ENCODE data around the gene DGCR8. TPM values are rescaled to one million over a fixed set of nuclear protein-coding genes. Genes with fewer than 3 reads are reported as not detected.

Gene DGCR8
- total RNA-seq, 1 experiment from 2014 or later = 53.1 TPM

GRCh38 chr22:20127869-20128618, 48.0 kb downstream of the DGCR8 start:
- Histone ChIP-seq H3K9me3 (no peaks in the 10 kb centered on the region), H3K36me3 (ENCODE audit: control insufficient read depth, insufficient read depth, low read length) (no peaks in the 10 kb centered on the region; the same call in 1 of the 2 replicates), H3K4me1 (no peaks in the 10 kb centered on the region), H3K27me3 (replicated peaks; ENCODE audit: control insufficient read depth, insufficient read depth, low read length) (no peaks in the 10 kb centered on the region), H3K4me3 (ENCODE audit: low read depth, low read length) (no peak overlapping the region)
- H3K27me3 Mint-ChIP-seq (ENCODE audit: insufficient read depth, unreplicated experiment) = no peaks in the 10 kb centered on the region
- intact Hi-C loops (cut with micrococcal nuclease; ENCODE audit: unreplicated experiment) = no loop called here
- H3K4me1 Mint-ChIP-seq (ENCODE audit: low read depth, unreplicated experiment) = no peaks in the 10 kb centered on the region
- peaks cover 74% of the 10 kb centered on the region for H3K36me3 Mint-ChIP-seq (ENCODE audit: insufficient read depth, unreplicated experiment)
- peak overlapping the region; percentile 53 for H3K27ac Mint-ChIP-seq (ENCODE audit: unreplicated experiment)
- H3K9me3 Mint-ChIP-seq (ENCODE audit: unreplicated experiment) = no peaks in the 10 kb centered on the region
- POLR2A ChIA-PET = interaction anchor here (2.4 kb wide), 1 partner anchor 11 kb away, joined by 7 read pairs; the partner anchor contains the start of gene TRMT2A
- no TSS peak for BruUV-seq (replicated peaks)
- TF ChIP-seq CTCF (IDR thresholded peaks at IDR 0.05; ENCODE audit: insufficient read depth in 1 of 2, low read depth in 1 of 2, low read length in 1 of 2, severe bottlenecking in 1 of 2, unreplicated experiment in 1 of 2) = no peak
- H3K4me3 Mint-ChIP-seq (ENCODE audit: unreplicated experiment) = no peak overlapping the region
- CTCF ChIA-PET = no interaction called here
- no peak for DNase-seq

GRCh38 chr22:20128619-20128901, 48.5 kb downstream of the DGCR8 start:
- Mint-ChIP-seq H3K4me3 (ENCODE audit: unreplicated experiment) (no peak overlapping the region), H3K27me3 (ENCODE audit: insufficient read depth, unreplicated experiment) (no peaks in the 10 kb centered on the region), H3K9me3 (ENCODE audit: unreplicated experiment) (no peaks in the 10 kb centered on the region), H3K4me1 (ENCODE audit: low read depth, unreplicated experiment) (no peaks in the 10 kb centered on the region), H3K36me3 (ENCODE audit: insufficient read depth, unreplicated experiment) (peaks cover 72% of the 10 kb centered on the region), H3K27ac (ENCODE audit: unreplicated experiment) (no peak overlapping the region)
- ChIA-PET POLR2A (interaction anchor here (2.4 kb wide), 1 partner anchor 11 kb away, joined by 7 read pairs; the partner anchor contains the start of gene TRMT2A), CTCF (interaction anchor here (0.7 to 1.2 kb wide), 2 partner anchors 11 to 18 kb away, joined by 3 to 5 read pairs; partner anchors contain the start of gene TRMT2A)
- no TSS peak for BruUV-seq (replicated peaks)
- Histone ChIP-seq H3K9me3 (no peaks in the 10 kb centered on the region), H3K4me1 (no peaks in the 10 kb centered on the region), H3K27me3 (replicated peaks; ENCODE audit: control insufficient read depth, insufficient read depth, low read length) (no peaks in the 10 kb centered on the region), H3K36me3 (ENCODE audit: control insufficient read depth, insufficient read depth, low read length) (no peaks in the 10 kb centered on the region; the same call in 1 of the 2 replicates), H3K4me3 (ENCODE audit: low read depth, low read length) (no peak overlapping the region)
- intact Hi-C loops (cut with micrococcal nuclease; ENCODE audit: unreplicated experiment) = no loop called here
- no peak for DNase-seq
- TF ChIP-seq CTCF (IDR thresholded peaks at IDR 0.05; ENCODE audit: insufficient read depth in 1 of 2, low read depth in 1 of 2, low read length in 1 of 2, severe bottlenecking in 1 of 2, unreplicated experiment in 1 of 2) = no peak

GRCh38 chr22:20128902-20129746, 49.1 kb downstream of the DGCR8 start:
- H3K4me1 Mint-ChIP-seq (ENCODE audit: low read depth, unreplicated experiment) = no peaks in the 10 kb centered on the region
- H3K9me3 Mint-ChIP-seq (ENCODE audit: unreplicated experiment) = no peaks in the 10 kb centered on the region
- intact Hi-C loops (cut with micrococcal nuclease; ENCODE audit: unreplicated experiment) = no loop called here
- no peak overlapping the region for H3K27ac Mint-ChIP-seq (ENCODE audit: unreplicated experiment)
- peak overlapping the region; percentile 19 for H3K4me3 Mint-ChIP-seq (ENCODE audit: unreplicated experiment)
- peak; percentile 40 to 46 for TF ChIP-seq CTCF (IDR thresholded peaks at IDR 0.05; ENCODE audit: insufficient read depth in 1 of 2, low read depth in 1 of 2, low read length in 1 of 2, severe bottlenecking in 1 of 2, unreplicated experiment in 1 of 2)
- ChIA-PET POLR2A (interaction anchor here (2.4 kb wide), 1 partner anchor 12 kb away, joined by 7 read pairs; the partner anchor contains the start of gene TRMT2A), CTCF (interaction anchor here (0.7 to 1.2 kb wide), 2 partner anchors 12 to 18 kb away, joined by 3 to 5 read pairs; partner anchors contain the start of gene TRMT2A)
- Histone ChIP-seq H3K9me3 (no peaks in the 10 kb centered on the region), H3K4me3 (ENCODE audit: low read depth, low read length) (no peak overlapping the region), H3K27me3 (replicated peaks; ENCODE audit: control insufficient read depth, insufficient read depth, low read length) (no peaks in the 10 kb centered on the region), H3K4me1 (no peaks in the 10 kb centered on the region), H3K36me3 (ENCODE audit: control insufficient read depth, insufficient read depth, low read length) (no peaks in the 10 kb centered on the region; the same call in 1 of the 2 replicates)
- peaks cover 66% of the 10 kb centered on the region for H3K36me3 Mint-ChIP-seq (ENCODE audit: insufficient read depth, unreplicated experiment)
- no TSS peak for BruUV-seq (replicated peaks)
- DNase-seq = peak in 1 of 2 experiments; percentile 49
- H3K27me3 Mint-ChIP-seq (ENCODE audit: insufficient read depth, unreplicated experiment) = no peaks in the 10 kb centered on the region

All from Caco-2 (cell line).